AML-193 (cell line): ENCODE measurements around the gene GIN1.
A peak's percentile ranks its signal among the peaks of the same experiment; 100 is the strongest.
"Not testable (repeated sequence)": the region's sequence is repeated elsewhere in the genome, so short reads cannot be mapped to it uniquely, and the experiment has no call there.

ENCODE experiments used
- DNase-seq, 2 experiments: peaks; one replicate each; lab custom pipeline; 2025; lab: John Stamatoyannopoulos, UW

The GIN1 gene

GRCh38 chr5:103119765-103120606, at the start of gene GIN1, which contains the start of gene PPIP5K2:
Gene GIN1, minus strand, starts transcription at chr5:103120138. Its CDS starts 11,431 bp downstream, at chr5:103108707.
Gene PPIP5K2, plus strand, starts transcription at chr5:103120301. Its CDS starts 9,289 bp downstream, at chr5:103129590.
- DNase-seq: peak; percentile 97 to 98

GRCh38 chr5:103166706-103167105, 46.8 kb upstream of the GIN1 start:
- DNase-seq: peak; percentile 2 to 9

GRCh38 chr5:103151156-103151555, 31.2 kb upstream of the GIN1 start:
- no peak for DNase-seq

- DNase-seq: no peak
Observed at GRCh38 chr5:103148213-103148612, 28.3 kb upstream of the GIN1 start.

- no peak for DNase-seq
Observed at GRCh38 chr5:103145196-103145595, 25.3 kb upstream of the GIN1 start.

- DNase-seq: not testable (repeated sequence)
Observed at GRCh38 chr5:103142132-103142531, 22.2 kb upstream of the GIN1 start.

- peak; percentile 66 to 74 for DNase-seq
Observed at GRCh38 chr5:103139264-103139865, 19.4 kb upstream of the GIN1 start.

GRCh38 chr5:103138202-103138690, 18.3 kb upstream of the GIN1 start:
- DNase-seq: no peak

- DNase-seq: no peak
Observed at GRCh38 chr5:103135461-103135860, 15.5 kb upstream of the GIN1 start.

GRCh38 chr5:103133231-103133630, 13.3 kb upstream of the GIN1 start:
- DNase-seq: no peak

GRCh38 chr5:103132684-103133083, 12.7 kb upstream of the GIN1 start:
- no peak for DNase-seq

- DNase-seq: no peak
Observed at GRCh38 chr5:103128202-103128601, 8.3 kb upstream of the GIN1 start.

GRCh38 chr5:103127292-103127817, 7.4 kb upstream of the GIN1 start:
- DNase-seq: no peak

- no peak for DNase-seq
Observed at GRCh38 chr5:103126557-103126956, 6.6 kb upstream of the GIN1 start.

- no peak for DNase-seq
Observed at GRCh38 chr5:103122242-103122641, 2.3 kb upstream of the GIN1 start.

- DNase-seq: peak in 1 of 2 experiments; percentile 41
Observed at GRCh38 chr5:103120607-103121200, 766 bp upstream of the GIN1 start.

- peak in 1 of 2 experiments; percentile 52 for DNase-seq
Observed at GRCh38 chr5:103119070-103119764, 721 bp downstream of the GIN1 start.

- DNase-seq: no peak
Observed at GRCh38 chr5:103117471-103117991, 2.4 kb downstream of the GIN1 start.

GRCh38 chr5:103114440-103114839, 5.5 kb downstream of the GIN1 start:
- no peak for DNase-seq

- no peak for DNase-seq
Observed at GRCh38 chr5:103112910-103113309, 7.0 kb downstream of the GIN1 start.

- DNase-seq: peak; percentile 95
Observed at GRCh38 chr5:103111468-103111867, 8.5 kb downstream of the GIN1 start.

- DNase-seq: no peak
Observed at GRCh38 chr5:103110403-103110802, 9.5 kb downstream of the GIN1 start.
